HUES6 (cell line): ENCODE measurements around the gene CREBL2.
"Not testable (repeated sequence)": the region's sequence is repeated elsewhere in the genome, so short reads cannot be mapped to it uniquely, and the experiment has no call there.

Experiments used
- H3K27ac ChIP-seq: 2 replicates; pipeline ENCODE4 v1.7.0; 2013; ENCODE audit warnings: low read depth, mild to moderate bottlenecking, low read length, inconsistent platforms
- H3K27me3 ChIP-seq: 2 replicates; pipeline ENCODE4 v1.6.1; 2013; ENCODE audit warnings: low read length; ENCODE audit not compliant: control insufficient read depth, insufficient read depth
- H3K36me3 ChIP-seq: 2 replicates; pipeline ENCODE4 v1.6.1; 2013; ENCODE audit warnings: low read length; ENCODE audit not compliant: control insufficient read depth, insufficient read depth
- H3K4me1 ChIP-seq: 2 replicates; pipeline ENCODE4 v1.6.1; 2013; ENCODE audit warnings: low read length; ENCODE audit not compliant: control insufficient read depth, insufficient read depth
- H3K4me3 ChIP-seq: 2 replicates; pipeline ENCODE4 v1.5.1; 2013; ENCODE audit warnings: low read depth, low read length
- H3K9ac ChIP-seq: one replicate; pipeline ENCODE4 v1.6.1; 2013; ENCODE audit warnings: mild to moderate bottlenecking, low read length
- H3K9me3 ChIP-seq: 2 replicates; pipeline ENCODE4 v1.6.1; 2013; ENCODE audit warnings: low read depth, low read length; ENCODE audit not compliant: control insufficient read depth, insufficient read depth

Gene CREBL2

GRCh38 chr12:12616512-12617310 lies 5.0 kb downstream of the CREBL2 start:
- Histone ChIP-seq H3K27ac (no peak overlapping the region), H3K9ac (no peak overlapping the region), H3K27me3 (no peaks in the 10 kb centered on the region), H3K4me1 (0 out of 2 replicates have a peak, but pooled peaks cover 2% of the 10 kb centered on the region), H3K9me3 (peaks cover 8% of the 10 kb centered on the region), H3K4me3 (no peak overlapping the region), H3K36me3 (peaks cover 7% of the 10 kb centered on the region; the same call in 1 of the 2 replicates)

- H3K4me3 ChIP-seq, H3K27ac ChIP-seq, H3K27me3 ChIP-seq, H3K9me3 ChIP-seq, H3K4me1 ChIP-seq, H3K9ac ChIP-seq, H3K36me3 ChIP-seq: not testable (repeated sequence)
These were observed 6.4 kb downstream of the CREBL2 start for GRCh38 chr12:12618064-12618463.

- H3K36me3 ChIP-seq, result peaks cover 7% of the 10 kb centered on the region; the same call in 1 of the 2 replicates
- H3K9ac ChIP-seq, result no peak overlapping the region
These were observed 9.1 kb downstream of the CREBL2 start for GRCh38 chr12:12620730-12621315.

GRCh38 chr12:12622418-12622817 lies 10.7 kb downstream of the CREBL2 start:
- Histone ChIP-seq H3K27ac (no peak overlapping the region), H3K36me3 (peaks cover 7% of the 10 kb centered on the region; the same call in 1 of the 2 replicates), H3K9me3 (peaks cover 19% of the 10 kb centered on the region), H3K9ac (no peak overlapping the region), H3K4me1 (no peaks in the 10 kb centered on the region), H3K27me3 (no peaks in the 10 kb centered on the region), H3K4me3 (no peak overlapping the region)

More at GRCh38 chr12:12620730-12621315, 9.1 kb downstream of the CREBL2 start:
- Histone ChIP-seq H3K27ac (no peak overlapping the region), H3K4me3 (no peak overlapping the region), H3K4me1 (no peaks in the 10 kb centered on the region), H3K9me3 (peaks cover 19% of the 10 kb centered on the region), H3K27me3 (no peaks in the 10 kb centered on the region)

- peaks cover 4% of the 10 kb centered on the region; the same call in 1 of the 2 replicates for H3K36me3 ChIP-seq
- no peaks in the 10 kb centered on the region for H3K27me3 ChIP-seq
- H3K9me3 ChIP-seq, result peaks cover 11% of the 10 kb centered on the region
- no peaks in the 10 kb centered on the region for H3K4me1 ChIP-seq
- no peak overlapping the region for H3K27ac ChIP-seq
- H3K4me3 ChIP-seq, result no peak overlapping the region
- no peak overlapping the region for H3K9ac ChIP-seq
These were observed 12.9 kb downstream of the CREBL2 start for GRCh38 chr12:12624498-12624992.

- no peak overlapping the region for H3K4me3 ChIP-seq
- no peaks in the 10 kb centered on the region for H3K4me1 ChIP-seq
- no peak overlapping the region for H3K27ac ChIP-seq
- no peaks in the 10 kb centered on the region for H3K27me3 ChIP-seq
- 0 out of 2 replicates have a peak, but pooled peaks cover 2% of the 10 kb centered on the region for H3K36me3 ChIP-seq
- H3K9ac ChIP-seq, result no peak overlapping the region
- peaks cover 11% of the 10 kb centered on the region for H3K9me3 ChIP-seq
These were observed 14.8 kb downstream of the CREBL2 start for GRCh38 chr12:12626471-12626870.

GRCh38 chr12:12627308-12627827 lies 15.7 kb downstream of the CREBL2 start:
- peaks cover 11% of the 10 kb centered on the region for H3K9me3 ChIP-seq
- H3K9ac ChIP-seq, result no peak overlapping the region
- no peaks in the 10 kb centered on the region for H3K27me3 ChIP-seq
- 0 out of 2 replicates have a peak, but pooled peaks cover 2% of the 10 kb centered on the region for H3K36me3 ChIP-seq
- no peak overlapping the region for H3K4me3 ChIP-seq
- H3K4me1 ChIP-seq, result no peaks in the 10 kb centered on the region
- no peak overlapping the region for H3K27ac ChIP-seq

GRCh38 chr12:12628013-12628412 lies 16.3 kb downstream of the CREBL2 start:
- Histone ChIP-seq H3K27ac (no peak overlapping the region), H3K4me1 (no peaks in the 10 kb centered on the region), H3K9me3 (peaks cover 11% of the 10 kb centered on the region), H3K4me3 (no peak overlapping the region), H3K27me3 (no peaks in the 10 kb centered on the region), H3K36me3 (0 out of 2 replicates have a peak, but pooled peaks cover 2% of the 10 kb centered on the region), H3K9ac (no peak overlapping the region)

- Histone ChIP-seq H3K36me3 (peaks cover 3% of the 10 kb centered on the region; the same call in 1 of the 2 replicates), H3K9ac (no peak overlapping the region), H3K4me1 (no peaks in the 10 kb centered on the region), H3K9me3 (no peaks in the 10 kb centered on the region), H3K27ac (no peak overlapping the region), H3K27me3 (no peaks in the 10 kb centered on the region), H3K4me3 (no peak overlapping the region)
These were observed 19.2 kb downstream of the CREBL2 start for GRCh38 chr12:12630850-12631249.

GRCh38 chr12:12635651-12636050 lies 24.0 kb downstream of the CREBL2 start:
- Histone ChIP-seq H3K4me3 (no peak overlapping the region), H3K27me3 (no peaks in the 10 kb centered on the region), H3K9me3 (peaks cover 6% of the 10 kb centered on the region; the same call in 1 of the 2 replicates), H3K9ac (no peak overlapping the region), H3K27ac (no peak overlapping the region), H3K36me3 (peaks cover 23% of the 10 kb centered on the region), H3K4me1 (no peaks in the 10 kb centered on the region)

GRCh38 chr12:12636641-12637040 lies 25.0 kb downstream of the CREBL2 start:
- H3K27ac ChIP-seq, result no peak overlapping the region
- peaks cover 6% of the 10 kb centered on the region; the same call in 1 of the 2 replicates for H3K9me3 ChIP-seq
- H3K27me3 ChIP-seq, result no peaks in the 10 kb centered on the region
- no peak overlapping the region for H3K9ac ChIP-seq
- H3K4me3 ChIP-seq, result no peak overlapping the region
- no peaks in the 10 kb centered on the region for H3K4me1 ChIP-seq
- H3K36me3 ChIP-seq, result peaks cover 23% of the 10 kb centered on the region
